NCI-H2227 treated with DMSO at 0.1 percent for 48 hours (cell line): ENCODE measurements around the gene PTPN3.
A peak's percentile ranks its signal among the peaks of the same experiment; 100 is the strongest.
"Not testable (repeated sequence)": the region's sequence is repeated elsewhere in the genome, so short reads cannot be mapped to it uniquely, and the experiment has no call there.

Source experiments
- DNase-seq: peaks from one replicate; lab custom pipeline; 2025; lab: John Stamatoyannopoulos, UW

The PTPN3 gene

DNA sequence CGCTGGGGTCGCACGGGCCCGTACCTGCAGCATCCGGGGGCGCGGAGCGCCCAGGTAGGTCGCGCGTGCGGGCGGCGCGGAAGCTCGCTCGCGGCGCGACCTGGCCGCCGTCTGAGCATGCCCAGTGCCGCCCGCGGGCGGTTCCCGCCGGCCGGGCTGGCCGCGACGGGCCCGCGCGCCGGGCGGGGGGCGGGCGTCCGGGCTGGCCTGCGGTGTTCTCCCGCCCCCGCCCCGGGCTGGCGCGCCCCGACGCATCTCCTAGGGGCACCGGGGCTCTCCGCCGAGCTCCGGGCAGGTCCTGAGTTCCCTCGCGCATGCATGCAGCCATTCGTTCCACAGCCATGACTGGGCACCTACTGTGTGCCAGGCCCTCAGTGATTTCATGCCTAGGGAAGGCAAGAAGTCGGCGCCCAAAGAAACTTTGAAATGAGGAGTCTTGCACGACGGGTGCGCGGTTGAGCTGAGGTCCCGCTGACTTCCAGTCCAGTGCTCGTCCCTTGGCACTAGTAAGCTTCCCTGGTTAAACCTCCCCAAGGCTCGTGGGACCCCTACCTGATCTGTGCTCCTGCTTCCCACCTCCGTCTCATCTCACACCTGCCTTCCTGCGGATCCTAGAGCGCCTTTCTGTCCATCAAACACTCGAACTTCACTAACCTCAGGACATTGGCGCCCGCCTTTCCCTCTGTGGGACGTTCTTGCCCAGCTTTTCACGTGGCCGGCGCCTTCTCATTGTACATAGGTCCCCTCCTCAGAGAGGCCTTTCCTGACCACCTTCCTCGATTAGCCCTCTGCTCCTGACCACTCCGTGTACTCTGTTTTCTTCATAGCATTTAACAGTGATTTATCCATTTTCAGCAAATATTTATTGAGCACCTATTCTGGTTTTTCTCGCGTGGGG, at the start of gene PTPN3:
Gene PTPN3 (minus strand): TSS at position 113 of the 898 bp plus-strand sequence. CDS start 34,873 bp downstream, outside the sequence.
- no peak for DNase-seq

DNA sequence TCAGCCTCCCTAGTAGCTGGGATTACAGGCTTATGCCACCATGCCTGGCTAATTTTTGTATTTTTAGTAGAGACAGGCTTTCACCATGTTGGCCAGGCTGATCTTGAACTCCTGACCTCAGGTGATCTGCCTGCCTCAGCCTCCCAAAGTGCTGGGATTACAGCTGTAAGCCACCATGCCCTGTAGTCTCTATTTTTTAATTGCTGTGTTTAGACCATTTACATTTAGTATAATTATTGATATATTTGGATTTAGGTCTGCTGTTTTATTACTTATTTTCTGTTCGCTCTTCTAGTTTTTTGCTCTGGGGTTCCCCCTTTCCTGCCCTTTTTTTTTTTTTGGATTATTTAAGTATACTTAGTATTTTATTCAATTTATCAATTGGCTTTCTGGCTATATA, 46.8 kb upstream of the PTPN3 start:
- not testable (repeated sequence) for DNase-seq

- DNase-seq, result no peak
These were observed 44.8 kb upstream of the PTPN3 start for GRCh38 chr9:109542922-109543321.

- DNase-seq, result no peak
These were observed 40.2 kb upstream of the PTPN3 start for GRCh38 chr9:109538346-109538745.

- DNase-seq, result no peak
These were observed 39.2 kb upstream of the PTPN3 start for GRCh38 chr9:109537288-109537687.

- no peak for DNase-seq
These were observed 38.8 kb upstream of the PTPN3 start for GRCh38 chr9:109536859-109537258.

DNA sequence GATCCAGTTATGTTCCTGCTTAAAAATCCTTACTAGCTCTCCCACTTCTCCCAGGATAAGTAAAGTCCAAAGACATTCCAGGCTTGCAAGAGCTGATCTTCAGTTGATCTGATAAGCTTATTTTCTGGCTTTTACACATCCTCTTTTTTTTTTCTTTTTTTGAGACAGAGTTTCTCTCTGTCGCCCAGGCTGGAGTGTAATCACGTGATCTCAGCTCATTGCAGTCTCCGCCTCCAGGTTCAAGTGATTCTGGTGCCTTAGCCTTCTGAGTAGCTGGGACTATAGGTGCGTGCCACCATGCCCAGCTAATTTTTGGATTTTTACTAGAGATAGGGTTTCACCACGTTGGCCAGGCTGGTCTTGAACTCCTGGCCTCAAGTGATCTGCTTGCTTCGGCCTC, 37.3 kb upstream of the PTPN3 start:
- DNase-seq, result no peak

DNA sequence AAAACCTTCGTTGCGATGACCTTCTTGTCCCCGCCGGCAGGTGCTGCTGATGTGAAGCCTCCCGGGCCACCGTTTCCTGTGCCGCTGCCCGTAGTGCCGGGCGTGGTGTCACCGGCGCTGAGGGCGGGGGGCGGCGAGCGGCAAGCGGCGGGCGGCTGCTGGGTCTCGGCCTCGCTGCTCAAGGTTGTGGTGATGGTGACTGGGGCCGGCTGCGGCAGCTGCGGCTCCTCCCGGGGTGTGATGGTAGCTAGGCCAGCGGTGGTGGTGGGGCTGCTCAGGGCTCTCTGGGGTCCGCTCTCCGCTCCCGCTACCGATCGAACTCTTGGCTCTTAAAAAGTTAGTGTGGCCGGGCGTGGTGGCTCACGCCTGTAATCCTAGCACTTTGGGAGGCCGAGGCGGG, 36.0 kb upstream of the PTPN3 start:
- DNase-seq, result no peak

- DNase-seq, result not testable (repeated sequence)
These were observed 34.5 kb upstream of the PTPN3 start for GRCh38 chr9:109532652-109533051.

DNA sequence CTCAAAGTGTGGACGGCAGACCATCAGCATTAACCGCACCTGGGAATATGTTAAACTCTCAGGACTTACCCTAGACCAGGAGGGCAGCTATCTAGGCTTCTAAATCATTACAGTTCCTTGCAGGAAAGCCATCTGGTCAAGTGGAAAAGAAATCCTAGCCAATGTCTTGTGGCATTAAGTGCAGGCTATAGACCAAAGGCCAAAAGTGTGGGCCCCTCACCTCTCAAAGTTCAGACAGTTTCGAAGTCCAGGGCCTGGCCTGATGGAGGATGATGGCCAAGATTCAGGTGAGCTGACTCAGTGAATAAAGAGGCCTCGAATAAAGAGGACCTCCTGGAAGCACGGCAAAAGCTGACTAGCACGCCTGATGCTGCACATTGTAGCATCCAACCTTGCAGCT, 24.0 kb upstream of the PTPN3 start:
- no peak for DNase-seq

DNA sequence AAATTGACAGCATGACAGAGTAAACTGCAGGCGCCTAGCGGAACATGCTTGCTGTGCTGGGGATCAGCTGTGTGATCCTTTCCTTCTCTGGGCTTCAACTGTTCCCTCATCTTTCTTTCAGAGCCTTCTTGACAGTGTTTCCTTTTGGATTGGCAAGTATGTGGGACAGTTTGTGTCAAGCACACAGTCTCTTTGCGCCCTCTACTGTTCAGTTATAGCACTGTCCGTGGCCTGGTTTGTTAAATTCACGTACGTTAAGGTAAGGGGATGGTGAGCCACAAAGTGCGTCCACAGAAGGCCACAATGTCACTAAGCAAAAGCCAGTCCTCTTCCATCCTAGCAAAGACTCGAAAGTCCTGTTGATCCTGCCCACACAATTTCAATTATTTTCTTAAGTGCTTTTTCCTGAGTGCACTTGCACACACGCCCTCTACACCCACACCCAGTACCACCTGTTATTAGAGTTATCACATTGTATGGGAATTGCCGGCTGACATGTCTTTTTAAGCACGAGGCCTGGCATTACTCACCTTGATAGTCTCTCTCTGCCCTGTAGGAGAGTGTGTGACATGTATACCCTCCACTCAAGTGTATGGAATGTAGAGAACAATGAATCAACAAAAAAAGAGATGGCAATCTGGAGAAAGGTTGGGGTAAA, 22.5 kb upstream of the PTPN3 start:
- peak; percentile 40 for DNase-seq

DNA sequence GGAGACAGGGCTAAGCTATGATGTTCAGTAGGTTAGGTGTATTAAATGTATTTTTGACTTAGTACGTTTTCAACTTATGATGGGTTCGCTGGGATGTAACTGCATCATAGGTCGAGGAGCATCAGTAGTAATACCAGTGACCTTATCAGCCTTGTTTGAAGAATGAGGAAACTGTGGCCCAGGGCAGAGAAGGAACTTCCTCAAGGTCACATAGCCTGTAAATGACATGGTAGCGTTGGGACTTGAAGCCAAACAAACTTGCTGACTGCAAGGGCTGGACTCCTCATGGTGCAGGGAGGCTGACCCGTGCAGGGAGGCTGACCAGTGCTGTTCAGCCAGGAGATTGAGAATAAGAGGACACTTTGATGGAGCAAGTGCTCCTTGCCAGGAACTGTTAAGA, 21.3 kb upstream of the PTPN3 start:
- no peak for DNase-seq

DNA sequence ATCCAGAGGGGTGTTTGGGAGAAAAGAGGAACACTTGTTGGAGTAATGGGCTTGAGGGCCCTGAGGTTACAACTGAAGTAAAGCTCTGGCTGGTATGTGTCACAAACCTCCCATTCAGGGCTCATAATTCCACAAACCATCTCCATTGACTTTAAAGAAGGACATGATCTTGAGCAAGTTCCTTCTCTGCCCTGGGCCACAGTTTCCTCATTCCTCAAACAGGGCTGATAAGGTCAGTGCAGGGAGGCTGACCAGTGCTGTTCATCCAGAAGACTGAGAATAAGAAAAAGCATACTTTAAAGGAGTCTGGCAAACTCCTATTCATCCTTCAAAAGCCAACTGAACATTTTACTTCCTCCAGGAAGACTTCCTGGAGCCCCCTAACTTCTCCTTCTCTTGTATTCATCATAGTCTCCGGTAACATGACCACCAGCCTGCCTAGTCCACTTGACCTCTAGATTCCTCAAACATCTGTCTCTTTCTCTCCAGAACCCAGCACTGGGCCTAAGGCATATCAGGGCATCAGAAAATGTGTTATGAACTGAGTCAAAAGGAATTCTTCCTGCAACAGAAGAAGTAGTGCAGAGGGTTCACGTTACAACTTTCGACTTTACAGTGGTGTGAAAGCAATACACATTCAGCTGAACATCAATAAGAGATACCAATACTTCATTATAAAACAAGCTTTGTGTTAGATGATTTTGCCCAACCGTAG, 20.7 kb upstream of the PTPN3 start:
- DNase-seq, result no peak

DNA sequence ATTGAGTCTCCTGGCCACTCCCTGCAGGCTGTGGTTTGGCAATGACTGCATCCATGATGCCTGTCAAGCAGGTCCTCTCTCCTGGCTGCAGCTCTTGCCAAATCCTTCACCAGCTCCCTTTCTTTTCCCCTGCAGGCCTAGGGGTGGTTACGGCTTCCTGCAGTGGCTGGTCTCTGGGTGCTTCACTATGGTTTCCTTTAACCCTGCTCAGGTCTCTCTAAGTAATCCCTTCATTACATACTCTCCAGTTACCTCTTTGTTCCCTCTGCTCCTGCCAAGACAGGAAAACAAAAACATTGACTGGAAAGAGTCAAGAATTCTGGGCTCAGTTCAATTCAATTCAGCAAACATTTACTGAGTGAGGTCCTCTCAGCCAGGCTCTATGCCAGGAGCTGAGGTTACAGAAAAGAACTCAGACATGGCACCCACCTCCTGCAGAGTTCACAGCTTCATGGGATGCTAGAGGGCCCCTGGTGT, 19.8 kb upstream of the PTPN3 start:
- no peak for DNase-seq

- DNase-seq, result no peak
These were observed 15.8 kb upstream of the PTPN3 start for GRCh38 chr9:109513871-109514270.

- no peak for DNase-seq
These were observed 14.2 kb upstream of the PTPN3 start for GRCh38 chr9:109512170-109512756.

- DNase-seq, result no peak
These were observed 12.4 kb upstream of the PTPN3 start for GRCh38 chr9:109510506-109510905.

- DNase-seq, result not testable (repeated sequence)
These were observed 11.9 kb upstream of the PTPN3 start for GRCh38 chr9:109510042-109510441.

DNA sequence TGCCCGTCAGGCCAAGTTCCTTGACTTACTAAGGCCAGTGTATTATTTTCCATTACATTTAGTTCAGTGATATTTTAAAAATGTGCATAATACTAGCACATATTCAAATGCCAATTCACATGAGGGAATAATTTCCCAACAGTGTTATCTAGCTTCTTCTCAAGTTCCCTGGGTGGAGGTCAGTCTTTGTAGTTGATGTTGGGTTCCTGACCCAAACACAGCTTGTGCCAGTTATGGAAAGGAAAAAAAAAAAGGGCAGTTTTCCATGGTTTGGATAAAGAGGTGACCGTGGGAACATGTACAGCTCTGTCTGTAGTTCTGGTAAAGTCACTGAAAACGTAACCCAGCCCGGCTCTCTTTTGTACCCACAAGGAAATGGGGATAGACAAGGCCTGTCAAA, 11.5 kb upstream of the PTPN3 start:
- DNase-seq, result no peak

DNA sequence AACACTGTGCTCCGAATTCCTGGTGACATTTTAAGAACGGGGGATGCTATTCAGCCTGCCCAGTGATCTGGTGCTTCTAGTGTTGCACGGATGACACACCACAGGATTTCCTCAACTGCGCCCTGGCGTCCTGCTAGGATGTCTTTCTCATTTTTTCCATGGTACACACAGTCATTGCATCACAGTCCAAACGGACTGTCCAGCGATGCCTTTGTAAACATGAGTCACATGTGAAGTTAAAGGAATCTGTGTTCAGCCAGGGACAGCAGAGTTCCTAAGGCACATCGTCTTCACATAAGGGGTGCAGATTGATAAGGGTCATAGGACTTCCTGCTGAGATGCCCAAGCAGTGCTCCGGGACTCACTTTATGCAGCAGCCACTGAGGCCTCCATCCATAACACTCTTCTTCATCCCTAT, 9.3 kb upstream of the PTPN3 start:
- DNase-seq, result no peak

GRCh38 chr9:109506097-109506712, 8.1 kb upstream of the PTPN3 start:
- DNase-seq, result no peak

DNA sequence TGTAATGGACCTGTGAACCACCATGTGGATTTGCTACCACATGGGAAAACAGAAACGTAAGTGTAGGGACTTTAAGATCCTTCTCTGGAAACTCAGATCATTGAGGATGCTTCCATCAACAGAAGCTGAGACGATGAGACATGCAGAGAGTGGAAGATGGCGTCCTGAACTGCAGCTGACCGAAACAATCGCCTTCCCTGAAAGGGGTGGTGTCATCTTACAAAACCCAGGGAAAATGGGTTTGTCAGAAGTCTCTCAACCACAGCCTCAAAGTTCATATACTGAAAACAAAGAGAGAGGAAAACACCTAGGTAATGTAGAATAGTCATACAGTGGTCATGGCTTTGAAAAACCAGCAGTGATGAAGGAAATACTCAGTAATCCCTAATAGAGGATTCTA, 6.6 kb upstream of the PTPN3 start:
- DNase-seq, result no peak
